GM13976 (cell line): Measurements from ENCODE around the gene KRCC1.

ENCODE experiments used
- DNase-seq: peaks from one replicate; pipeline ENCODE4 v3.0.0; 2012; ENCODE audit warnings: low spot score
- in situ Hi-C: fragments of 300-500 bp; cut with MboI; formaldehyde crosslinking; loops from one replicate; pipeline ENCODE4 v1.12.0; 2022; ENCODE audit warnings: low sequenced_read_pairs, mixed read lengths, inconsistent platforms; ENCODE audit not compliant: unreplicated experiment
- TF ChIP-seq, protein P1 (sequence below): IDR thresholded peaks from 2 replicates; pipeline ENCODE4 v1.5.1; 2012; ENCODE audit warnings: borderline replicate concordance, mild to moderate bottlenecking; ENCODE audit not compliant: insufficient read depth; ENCODE audit errors: extremely low read depth, missing control alignments, control extremely low read depth

The KRCC1 gene

GRCh38 chr2:88080545-88080944 is 25.0 kb upstream of the KRCC1 start:
- in situ Hi-C loops: no loop called here
- TF ChIP-seq, protein P1, sequence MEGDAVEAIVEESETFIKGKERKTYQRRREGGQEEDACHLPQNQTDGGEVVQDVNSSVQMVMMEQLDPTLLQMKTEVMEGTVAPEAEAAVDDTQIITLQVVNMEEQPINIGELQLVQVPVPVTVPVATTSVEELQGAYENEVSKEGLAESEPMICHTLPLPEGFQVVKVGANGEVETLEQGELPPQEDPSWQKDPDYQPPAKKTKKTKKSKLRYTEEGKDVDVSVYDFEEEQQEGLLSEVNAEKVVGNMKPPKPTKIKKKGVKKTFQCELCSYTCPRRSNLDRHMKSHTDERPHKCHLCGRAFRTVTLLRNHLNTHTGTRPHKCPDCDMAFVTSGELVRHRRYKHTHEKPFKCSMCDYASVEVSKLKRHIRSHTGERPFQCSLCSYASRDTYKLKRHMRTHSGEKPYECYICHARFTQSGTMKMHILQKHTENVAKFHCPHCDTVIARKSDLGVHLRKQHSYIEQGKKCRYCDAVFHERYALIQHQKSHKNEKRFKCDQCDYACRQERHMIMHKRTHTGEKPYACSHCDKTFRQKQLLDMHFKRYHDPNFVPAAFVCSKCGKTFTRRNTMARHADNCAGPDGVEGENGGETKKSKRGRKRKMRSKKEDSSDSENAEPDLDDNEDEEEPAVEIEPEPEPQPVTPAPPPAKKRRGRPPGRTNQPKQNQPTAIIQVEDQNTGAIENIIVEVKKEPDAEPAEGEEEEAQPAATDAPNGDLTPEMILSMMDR: no peak
- DNase-seq: no peak

- DNase-seq: no peak
- TF ChIP-seq, protein P1: no peak
- in situ Hi-C loops: no loop called here
These were observed 23.1 kb upstream of the KRCC1 start for GRCh38 chr2:88078643-88079172.

- in situ Hi-C loops: no loop called here
- TF ChIP-seq, protein P1: no peak
These were observed 21.5 kb upstream of the KRCC1 start for GRCh38 chr2:88077080-88077479.

GRCh38 chr2:88074854-88075292 is 19.3 kb upstream of the KRCC1 start:
- TF ChIP-seq, protein P1: no peak
- no peak for DNase-seq
- in situ Hi-C loops: loop anchor here (25.0 kb wide), 1 partner anchor 587 kb away; no protein-coding TSS in a partner anchor

More at GRCh38 chr2:88077080-88077479, 21.5 kb upstream of the KRCC1 start:
- DNase-seq: no peak

DNA sequence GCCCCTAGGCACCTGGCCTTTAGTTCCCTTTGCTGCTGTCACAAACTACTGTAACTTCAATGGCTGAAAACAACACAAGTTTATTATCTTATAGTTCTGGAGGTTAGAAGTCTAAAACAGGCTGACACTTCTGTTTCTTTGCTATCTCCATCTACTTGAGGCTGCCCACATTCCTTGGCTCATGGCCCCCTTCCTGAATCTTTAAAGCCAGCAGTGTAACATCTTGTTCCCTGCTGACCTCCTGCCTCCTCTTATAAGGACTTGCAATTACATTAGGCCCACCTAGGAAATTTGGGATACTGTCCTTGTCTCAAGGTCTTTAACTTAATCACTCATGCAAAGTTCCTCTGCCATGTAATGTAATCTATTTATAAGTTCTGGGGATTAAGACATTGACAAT is 18.6 kb upstream of the KRCC1 start:
- no peak for DNase-seq
- TF ChIP-seq, protein P1: no peak
- in situ Hi-C loops: loop anchor here (25.0 kb wide), 1 partner anchor 588 kb away; no protein-coding TSS in a partner anchor

DNA sequence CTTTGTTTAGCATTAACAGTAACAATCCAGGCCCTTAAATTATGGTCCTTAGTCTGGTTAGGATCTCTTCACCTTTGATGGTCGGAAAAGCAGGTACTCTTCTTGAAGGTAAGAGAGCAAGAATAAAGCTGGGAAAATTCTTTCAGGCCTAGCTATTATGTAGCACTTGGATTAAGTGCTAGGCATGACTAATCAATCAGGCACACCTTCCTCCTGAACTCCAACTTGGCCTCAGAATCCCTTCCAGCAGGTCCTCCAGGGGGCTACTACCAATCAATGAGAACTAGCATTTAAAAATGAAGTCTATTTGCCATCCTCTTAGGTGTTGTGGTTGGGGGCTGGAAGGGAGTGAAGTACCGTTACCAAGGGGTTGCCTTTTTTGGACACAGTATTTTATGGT is 15.8 kb upstream of the KRCC1 start:
- in situ Hi-C loops: loop anchor here (25.0 kb wide), 1 partner anchor 591 kb away; no protein-coding TSS in a partner anchor
- no peak for DNase-seq
- TF ChIP-seq, protein P1: no peak
